Measurements from ENCODE around the gene PRR36.
"Not testable (repeated sequence)": the region's sequence is repeated elsewhere in the genome, so short reads cannot be mapped to it uniquely, and the experiment has no call there.

Gene PRR36

DNA sequence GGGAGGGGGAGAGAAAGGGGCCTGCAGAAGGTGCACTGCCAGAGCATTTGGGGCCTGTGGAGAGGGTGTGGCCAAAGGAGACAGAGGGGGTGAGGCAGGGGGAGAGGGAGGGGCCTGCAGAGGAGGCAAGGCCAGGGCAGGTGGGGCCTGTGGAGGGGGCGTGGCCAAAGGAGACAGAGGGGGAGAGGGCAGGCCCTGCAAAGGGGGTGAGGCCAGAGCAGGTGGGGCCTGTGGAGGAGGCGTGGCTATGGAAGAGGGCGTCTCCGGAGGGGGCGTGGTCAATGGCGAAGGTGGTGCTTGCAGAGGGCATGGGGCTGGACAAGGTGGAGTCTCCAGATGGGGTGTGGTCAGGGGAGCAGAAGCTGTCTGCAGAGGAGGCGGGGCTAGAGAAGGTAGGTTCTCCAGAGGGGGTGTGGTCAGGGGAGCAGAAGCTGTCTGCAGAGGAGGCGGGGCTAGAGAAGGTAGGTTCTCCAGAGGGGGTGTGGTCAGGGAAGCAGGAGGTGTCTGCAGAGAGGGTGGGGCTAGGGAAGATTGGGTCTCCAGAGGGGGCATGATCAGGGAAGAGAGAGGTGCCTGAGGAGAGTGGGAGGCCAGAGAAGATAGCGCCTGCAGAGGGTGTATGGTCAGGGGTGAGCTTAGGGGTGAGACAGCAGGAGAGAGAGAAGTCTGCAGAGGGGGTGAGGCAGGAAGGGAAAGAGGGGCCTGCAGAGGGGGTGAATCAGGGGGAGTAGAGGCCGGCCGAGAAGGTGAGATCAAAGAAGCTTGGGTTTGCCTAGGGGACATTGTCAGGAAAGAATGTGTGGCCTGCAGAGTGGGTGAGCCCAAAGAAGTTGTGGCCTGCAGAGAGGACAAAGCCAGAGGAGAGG lies 3.4 kb downstream of the PRR36 start:
- no peak for DNase-seq

DNA sequence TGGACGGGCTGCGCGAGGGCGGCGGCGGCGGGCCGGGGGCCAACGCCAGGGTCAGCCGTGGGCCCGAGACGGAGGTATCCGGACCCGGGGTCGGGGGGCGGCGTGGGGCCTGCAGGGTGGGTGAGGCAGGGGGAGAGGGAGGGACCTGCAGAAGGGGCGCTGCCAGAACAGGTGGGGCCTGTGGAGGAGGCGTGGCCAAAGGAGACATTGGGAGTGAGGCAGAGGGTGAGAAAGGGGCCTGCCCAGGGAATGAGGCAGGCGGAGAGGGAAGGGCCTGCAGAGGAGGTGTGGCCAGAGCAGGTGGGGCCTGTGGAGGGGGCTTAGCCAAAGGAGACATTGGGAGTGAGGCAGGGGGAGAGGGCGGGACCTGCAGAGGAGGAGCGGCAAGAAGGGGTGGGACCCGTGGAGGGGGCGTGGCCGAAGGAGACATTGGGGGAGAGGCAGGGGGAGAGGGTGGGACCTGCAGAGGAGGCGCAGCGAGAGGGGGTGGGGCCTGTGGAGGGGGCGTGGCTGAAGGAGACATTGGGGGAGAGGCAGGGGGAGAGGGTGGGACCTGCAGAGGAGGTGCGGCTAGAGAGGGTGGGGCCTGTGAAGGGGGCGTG lies 4.2 kb downstream of the PRR36 start:
- no peak for DNase-seq

DNA sequence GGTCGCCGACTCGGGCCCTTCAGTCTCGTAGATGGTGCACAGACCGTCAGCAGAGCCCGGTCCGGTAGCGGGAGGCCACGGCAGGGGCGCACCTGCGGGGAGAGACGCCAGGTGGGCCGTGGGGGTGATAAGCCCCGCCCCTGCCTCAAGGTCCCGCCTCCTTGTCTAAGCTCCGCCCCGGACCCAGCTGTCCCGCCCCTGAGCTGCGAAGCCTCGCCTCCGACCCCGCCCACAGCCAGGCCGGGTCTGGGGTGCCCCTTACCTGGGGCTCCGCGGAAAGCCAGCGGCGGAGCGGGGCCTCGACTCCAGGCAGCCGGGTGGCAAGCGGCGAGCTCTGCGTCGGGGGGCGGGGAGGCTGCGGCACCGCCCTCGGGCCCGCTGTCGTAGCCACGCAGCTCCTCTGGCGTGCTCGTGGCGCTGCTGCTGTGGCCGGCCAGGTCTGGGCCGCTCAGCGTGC lies 4.7 kb downstream of the PRR36 start:
- no peak for DNase-seq

DNA sequence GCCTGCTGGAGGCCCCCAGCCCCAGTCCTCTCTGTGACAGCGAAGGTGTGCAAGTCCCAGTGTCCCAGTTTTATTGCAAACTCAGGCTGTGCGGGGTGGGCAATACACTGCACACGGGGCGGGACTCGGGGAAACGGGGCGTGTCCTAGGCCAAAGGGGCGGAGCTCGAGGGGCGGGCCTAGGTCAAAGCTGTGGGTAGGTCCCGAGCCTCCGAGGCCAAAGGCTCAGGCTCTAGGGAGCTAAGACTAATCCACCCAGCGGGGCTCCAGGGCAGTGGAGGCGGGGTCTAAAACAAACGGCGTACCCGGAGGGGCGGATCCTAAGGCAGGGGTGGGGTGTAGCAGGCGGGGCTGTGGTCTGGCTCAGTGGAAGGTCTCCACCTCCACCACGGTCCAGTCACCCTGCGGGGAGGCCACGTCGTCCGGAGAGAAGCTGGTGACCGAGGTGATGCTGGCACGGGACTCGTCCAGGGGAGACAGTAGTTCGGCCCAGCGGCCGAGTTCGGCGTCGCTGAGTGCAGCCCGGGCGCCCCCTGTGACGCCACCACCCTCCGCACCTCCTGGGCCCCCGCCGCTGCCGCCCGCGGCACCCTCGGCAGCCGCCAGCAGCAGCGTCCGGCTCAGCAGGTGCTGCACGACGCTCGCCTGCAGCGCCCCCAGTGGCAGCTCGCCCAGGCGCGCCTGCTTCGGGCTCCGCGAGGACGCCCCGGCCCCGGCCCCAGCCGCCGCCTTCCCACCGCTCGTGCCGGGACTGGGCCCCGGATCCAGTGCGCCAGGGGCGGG lies 5.3 kb downstream of the PRR36 start:
- no peak for DNase-seq

DNA sequence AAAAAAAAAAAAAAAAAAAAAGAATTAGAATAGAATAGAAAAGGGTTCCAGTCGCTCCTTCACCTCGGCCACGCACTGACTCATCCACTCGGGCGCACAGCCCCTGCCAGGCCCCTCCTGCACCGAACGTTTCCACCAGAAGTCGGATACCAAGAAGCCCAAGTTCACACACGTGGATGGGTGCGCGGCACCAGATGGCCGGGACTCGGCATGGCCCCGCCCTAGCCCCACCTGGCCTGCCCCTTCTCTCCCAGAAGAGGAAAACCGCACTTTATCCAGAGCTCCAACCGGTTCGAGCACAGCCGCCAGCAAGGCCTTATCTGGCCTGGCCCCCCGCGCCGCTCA lies 5.9 kb downstream of the PRR36 start:
- DNase-seq: no peak

DNA sequence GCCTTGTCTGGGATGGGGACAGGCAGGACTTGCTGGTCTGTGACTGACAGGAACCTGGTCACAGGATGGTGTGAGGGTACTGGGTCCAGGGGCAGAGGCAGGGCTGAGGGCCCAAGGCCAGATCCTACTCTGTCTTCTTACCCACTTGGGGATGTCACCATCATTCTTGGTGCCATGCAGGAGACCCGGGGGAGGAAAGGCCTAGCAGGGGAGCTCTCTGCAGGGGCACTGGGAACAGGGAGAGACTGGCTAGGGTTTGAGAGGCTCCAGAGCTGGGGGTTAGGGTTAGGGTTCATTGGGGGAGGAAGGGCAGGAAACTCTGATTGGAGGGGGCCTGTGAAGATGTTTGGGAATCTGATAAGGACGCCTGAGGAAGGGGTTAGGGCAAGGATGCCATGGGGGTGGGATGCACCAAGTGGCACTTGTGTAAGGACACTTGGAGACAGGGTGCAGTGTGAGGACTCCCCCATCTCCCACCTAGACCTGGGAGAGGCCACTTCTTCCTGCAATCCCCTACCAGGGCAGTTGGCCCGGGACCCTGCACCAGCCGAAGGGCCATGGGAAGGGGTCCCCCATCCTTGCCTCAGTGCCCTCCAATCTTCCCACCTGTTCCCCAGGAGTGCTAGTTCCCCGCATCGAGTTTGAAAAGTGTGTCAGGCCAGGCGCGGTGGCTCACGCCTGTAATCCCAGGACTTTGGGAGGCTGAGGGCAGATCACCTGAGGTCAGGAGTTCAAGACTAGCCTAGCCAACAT lies 6.9 kb downstream of the PRR36 start:
- no peak for DNase-seq

DNA sequence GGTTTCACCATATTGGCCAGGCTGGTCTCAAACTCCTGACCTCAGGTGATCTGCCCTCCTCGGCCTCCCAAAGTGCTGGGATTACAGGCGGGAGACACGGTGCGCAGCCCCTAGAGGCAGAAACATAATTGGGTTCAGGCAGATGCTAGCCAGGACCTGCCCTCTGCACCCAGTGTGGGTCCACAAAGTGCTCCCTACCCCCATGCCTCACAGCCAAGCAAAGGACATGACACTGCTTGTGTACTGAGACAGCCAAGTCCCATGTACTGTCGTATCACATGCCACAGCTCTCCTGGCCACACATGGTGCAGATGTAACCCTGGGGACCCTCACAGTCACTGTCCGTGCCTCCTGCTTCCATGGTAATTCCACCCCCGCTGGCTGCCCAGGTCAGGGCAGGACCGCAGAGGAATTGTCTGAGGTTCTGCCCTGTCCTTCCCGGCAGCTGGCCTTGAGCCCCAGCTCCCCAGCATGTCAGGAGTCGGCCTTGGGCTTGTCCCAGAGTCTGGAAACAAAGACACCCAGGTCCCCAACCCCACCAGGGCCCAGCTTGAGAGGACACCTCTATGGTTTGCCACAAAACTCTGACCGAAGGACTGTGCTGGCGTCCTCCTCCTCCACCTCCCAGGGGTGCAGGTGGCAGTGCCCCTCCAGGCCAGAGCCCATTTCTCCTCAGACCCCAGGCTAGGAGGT lies 7.6 kb downstream of the PRR36 start:
- no peak for DNase-seq

DNA sequence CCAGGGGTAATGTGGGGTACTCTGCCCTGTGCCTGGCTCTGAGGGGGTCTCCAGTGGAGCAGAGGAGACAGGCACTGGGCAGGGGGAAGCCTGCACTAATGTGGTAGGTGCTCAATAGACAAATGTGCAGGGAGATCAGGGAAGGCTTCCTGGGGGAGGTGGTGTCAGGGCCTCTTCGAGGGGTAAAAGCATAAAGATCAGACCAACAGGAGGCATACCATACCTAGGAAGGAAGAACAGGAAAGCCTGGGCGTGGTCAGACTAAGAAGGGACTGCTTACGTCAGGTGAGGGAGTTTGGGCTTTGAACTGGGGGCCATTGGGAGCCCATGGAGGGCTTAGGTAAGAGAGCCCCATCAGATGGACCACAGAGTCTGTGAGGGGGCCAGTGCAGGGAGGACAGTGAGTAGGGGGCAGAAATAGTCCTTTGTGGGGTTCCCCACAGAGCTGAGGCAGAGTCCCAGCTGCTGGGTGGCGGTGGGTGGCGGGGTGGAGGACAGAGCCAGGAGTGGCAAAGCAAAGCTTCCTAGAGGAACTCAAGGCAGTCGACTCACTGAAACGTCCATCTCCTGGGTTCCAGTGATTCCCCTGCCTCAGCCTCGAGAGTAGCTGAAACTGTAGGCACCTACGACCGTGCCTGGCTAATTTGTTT lies 8.8 kb downstream of the PRR36 start:
- no peak for DNase-seq

DNA sequence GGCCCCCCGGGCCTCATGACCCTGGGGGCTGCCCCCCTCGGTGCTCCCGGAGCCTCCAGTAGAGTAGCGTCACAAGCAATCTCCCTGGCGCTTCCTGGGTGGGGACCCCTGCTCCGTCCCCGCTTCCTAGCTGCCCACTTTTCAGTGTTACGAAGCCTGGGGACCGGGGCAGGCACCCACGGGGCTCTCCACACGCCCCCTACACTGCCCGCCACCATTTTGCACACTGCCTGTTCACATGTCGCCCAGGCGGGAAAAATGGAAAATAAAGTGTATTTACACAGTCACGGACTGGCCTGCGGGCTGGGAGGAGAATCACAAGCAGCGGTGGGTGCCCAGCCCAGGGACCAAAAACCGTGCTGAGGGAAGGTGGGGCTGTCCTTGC lies 9.5 kb downstream of the PRR36 start:
- no peak for DNase-seq

DNA sequence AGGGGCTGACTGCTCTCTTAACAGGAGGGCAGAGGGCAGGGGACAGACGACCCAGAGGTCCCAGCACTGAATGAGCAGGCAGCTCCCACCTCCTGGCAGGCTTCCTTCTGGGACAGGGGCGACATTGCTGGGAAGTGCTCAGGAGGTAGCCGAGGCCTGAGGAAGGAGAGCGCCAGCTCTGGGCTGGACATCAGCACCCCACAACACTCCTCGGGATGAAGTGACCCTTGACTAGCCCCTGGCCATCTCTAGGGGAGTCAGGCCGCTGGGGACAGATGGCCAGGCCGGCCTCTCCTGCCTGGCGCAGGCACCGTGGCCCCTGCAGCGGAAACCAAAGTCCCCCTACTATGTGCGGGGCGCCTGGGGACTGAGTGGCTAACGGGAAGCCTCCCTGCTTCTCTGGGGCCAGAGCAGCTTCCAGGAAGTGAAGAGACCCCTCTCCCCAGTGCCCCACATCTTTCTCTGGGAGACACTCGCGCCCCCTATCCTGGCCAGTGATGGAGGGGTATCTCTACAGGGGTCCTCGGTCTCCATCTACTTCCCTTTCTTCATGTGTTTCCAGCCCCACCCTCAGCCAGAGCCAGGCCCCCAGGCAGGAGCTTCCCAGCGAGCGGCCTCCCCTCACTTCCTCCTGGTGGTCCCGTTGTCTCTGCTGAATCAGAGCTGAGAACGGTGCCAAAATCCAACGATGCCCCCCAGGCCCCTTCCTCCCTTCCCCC lies 10.1 kb downstream of the PRR36 start:
- no peak for DNase-seq

DNA sequence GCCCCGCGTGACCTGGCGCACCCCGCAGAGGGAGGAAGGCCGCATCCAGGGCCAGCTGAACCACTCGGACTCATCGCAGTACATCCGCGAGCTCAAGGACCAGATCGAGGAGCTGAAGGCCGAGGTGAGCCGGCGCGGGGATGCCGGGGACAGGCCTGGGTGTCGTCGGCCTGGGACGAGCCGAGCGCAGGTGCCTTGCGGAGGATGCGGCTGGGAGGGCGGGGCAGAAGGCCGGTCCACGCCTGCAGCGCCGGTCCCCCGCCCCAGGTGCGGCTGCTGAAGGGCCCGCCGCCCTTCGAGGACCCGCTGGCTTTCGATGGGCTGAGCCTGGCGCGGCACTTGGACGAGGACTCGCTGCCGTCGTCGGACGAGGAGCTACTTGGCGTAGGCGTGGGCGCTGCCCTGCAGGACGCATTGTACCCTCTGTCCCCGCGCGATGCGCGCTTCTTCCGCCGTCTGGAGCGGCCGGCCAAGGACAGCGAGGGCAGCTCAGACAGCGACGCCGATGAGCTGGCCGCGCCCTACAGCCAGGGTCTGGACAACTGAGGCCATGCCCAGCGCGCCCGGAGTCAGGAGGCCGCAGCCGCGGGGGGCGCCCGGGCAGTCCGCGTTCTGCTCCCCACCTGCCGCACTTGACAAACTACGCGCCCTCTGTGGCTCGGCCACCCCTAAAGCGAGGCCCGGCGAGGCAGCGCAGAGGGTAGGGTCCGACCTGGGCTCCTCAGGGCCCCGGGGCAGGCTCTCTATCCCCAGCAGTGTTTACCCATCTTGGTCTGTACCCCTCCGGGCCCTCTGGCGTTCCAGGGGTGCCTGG lies 10.8 kb downstream of the PRR36 start:
- DNase-seq: no peak

DNA sequence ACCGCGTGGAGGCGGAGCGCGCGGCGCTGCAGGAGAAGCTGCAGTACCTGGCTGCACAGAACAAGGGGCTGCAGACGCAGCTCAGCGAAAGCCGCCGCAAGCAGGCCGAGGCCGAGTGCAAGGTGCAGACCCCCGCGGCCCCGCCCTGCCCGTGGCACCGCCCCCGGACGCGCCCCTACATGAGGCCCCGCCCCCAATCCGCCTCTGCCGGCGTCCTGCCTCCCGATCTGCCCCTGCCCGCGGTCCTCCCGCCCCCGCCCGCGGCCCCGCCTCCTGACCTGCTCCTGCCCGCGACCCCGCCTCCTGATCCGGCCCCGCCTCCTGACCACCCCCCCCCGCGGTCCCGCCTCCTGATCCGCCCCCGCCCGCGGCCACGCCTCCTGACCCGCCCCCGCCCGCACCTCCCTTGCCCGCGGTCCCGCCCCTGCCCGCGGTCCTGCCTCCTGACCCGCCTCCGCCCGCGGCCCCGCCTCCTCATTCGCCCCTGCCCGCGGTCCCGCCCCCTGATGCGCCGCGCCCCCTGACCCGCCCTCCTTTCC lies 11.7 kb downstream of the PRR36 start:
- no peak for DNase-seq

DNA sequence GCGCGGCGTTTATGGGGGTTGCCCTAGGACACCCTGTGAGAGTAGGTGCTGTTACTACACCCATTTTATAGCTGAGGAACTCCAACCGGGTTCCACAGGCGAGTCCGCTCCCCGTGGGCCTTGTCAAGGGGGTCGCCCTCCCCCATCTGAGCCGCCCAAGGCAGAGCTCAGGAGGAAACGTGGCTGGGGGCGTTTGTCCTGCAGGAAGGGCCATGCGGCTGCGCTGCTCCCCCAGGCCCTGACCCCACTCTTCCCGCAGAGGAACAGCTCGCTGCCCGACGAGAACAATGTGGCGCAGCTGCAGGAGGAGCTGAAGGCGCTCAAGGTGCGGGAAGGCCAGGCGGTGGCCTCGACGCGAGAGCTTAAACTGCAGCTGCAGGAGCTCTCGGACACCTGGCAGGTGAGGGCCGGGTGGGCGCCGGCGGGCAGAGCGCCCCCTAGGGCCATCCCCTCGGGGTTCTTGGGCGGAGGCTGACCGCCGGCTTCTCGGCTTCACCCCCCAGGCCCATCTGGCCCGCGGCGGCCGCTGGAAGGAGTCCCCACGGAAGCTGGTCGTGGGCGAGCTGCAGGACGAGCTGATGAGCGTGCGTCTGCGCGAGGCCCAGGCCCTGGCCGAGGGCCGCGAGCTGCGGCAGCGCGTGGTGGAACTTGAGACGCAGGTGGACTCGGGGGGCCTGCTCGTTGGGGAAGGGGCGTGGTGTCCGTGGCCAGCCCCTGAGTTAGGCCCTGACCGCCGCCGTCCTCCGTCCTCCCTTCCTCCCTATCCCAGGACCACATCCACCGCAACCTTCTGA lies 12.4 kb downstream of the PRR36 start:
- DNase-seq: no peak

DNA sequence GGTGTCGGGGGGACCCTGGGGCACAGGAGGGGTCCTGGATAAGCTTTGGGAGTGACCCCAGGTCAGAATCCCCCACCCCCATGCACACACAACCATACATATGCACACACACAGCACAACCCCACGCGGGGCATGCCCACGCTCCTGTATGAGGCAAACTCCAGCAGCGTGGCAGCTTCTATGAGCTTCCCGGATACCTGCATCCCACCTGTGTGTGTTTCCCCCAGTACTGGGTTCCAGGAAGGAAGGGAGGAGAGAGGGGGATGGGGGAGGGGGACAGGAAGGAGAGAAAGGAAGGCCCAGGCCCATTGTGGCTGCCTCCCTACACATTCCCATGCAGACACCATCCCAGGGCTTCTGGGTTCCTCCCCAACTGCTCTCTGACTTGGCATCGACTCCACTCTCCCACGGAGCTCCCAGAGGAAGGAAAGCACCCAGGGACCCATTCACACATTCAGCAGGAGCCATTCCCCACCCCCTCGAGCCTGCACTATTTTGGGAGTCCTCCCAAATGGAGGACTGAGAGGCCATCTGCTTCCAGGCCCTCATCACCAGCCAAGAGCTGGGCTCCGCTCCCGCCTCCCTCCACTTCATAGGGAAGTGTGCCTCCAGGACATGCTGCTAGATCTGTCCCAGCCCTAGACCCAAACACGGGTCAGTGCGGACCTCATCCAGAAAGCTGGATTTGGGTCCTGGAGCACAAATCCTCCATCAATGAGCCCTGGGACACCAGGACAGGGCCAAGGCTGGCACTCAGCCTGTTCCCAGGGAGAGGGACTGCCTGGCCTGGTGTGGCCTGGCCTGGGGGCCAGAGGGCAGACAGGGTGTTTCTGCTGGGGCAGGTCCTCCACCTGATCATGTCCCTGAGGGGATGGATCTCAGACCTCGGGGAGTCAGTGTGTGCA lies 13.2 kb downstream of the PRR36 start:
- DNase-seq: no peak

DNA sequence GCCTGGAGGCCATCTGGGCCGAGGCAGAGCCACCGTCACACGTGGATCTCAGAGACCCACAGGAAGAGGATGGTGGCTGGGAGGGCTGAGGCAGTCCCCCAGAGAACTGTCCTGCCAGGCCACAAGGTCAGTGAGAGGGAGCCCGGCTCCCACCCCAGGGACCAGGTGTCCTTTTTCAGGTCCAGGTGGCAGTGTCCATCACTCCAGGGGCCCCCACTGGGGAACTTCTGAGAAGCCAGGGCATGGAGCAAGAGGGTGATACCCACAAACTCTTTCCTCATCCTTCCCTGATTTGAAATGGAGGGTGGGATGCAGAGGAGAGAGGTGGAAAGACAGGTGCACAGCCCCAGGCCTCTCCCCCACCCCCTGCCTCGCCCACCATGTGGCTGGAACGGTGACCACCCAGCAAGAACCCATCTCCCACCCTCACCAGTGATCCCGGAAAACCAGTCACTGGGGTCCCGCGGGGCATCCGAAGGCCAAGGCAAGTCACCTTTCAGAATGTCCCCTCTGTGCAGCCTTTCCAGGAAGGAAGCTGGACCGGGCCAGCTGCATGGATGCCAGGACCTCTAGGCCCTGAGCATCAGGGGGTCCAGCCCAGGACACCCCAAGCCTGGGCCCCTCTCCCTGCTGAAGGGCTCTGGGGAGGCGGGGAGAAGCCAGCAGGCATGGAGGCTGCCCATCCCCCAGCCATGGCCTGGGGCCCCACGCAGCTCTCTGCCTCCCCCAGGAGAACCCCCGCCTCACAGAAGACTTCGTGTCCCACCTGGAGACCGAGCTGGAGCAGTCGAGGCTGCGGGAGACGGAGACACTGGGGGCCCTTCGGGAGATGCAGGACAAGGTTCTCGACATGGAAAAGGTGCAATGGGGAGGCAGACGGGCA lies 14.1 kb downstream of the PRR36 start:
- no peak for DNase-seq

DNA sequence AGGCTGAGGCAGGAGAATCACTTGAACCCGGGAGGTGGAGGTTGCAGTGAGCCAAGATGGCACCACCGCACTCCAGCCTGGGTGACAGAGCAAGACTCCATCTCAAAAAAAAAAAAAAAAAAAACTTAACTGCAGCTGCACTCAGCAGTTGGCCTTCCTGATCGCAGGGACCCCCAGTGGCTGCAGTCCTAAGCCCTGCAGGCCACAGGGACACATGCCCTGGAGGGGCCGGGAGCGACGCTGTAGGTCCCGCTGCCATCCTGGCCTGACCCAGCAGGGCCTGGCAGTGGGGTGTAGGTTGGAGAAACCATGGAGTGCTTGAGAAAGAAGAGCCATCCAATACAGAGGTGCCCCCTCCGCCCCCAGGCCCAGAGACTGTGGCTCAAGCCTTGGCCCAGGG lies 15.1 kb downstream of the PRR36 start:
- DNase-seq: not testable (repeated sequence)

All from SHP77 treated with DMSO at 0.1 percent for 48 hours (cell line).